B cell (primary cell): ENCODE data around the gene SMAD7. TPM values are rescaled to one million over a fixed set of nuclear protein-coding genes. Genes with fewer than 3 reads are reported as not detected.

Experiments
- ATAC-seq: fragments of 200-7000 bp; cut with Tn5 transposase; one replicate; pipeline ENCODE4 v1.10.0; 2021; ENCODE audit warnings: low read depth, mild to moderate bottlenecking, moderate number of reproducible peaks, moderate library complexity
- CTCF ChIA-PET: fragments of 350-600 bp; sonication (Branson Sonifier 250); formaldehyde crosslinking; loops from one replicate; lab custom pipeline; 2021; ENCODE audit warnings: antibody characterized with exemption, inconsistent platforms; lab: Charles Lee
- POLR2A ChIA-PET: fragments of 350-600 bp; sonication (Branson Sonifier 250); formaldehyde crosslinking; loops from one replicate; lab custom pipeline; 2021; ENCODE audit warnings: antibody characterized with exemption; lab: Charles Lee
- DNase-seq: peaks from one replicate; pipeline ENCODE4 v3.0.0; 2013
- H2AFZ ChIP-seq: 2 replicates; pipeline ENCODE4 v1.6.1; 2012; ENCODE audit warnings: mild to moderate bottlenecking, low read depth, low read length; ENCODE audit not compliant: insufficient read depth, poor library complexity, severe bottlenecking
- H3K27ac ChIP-seq, 2 donors: 1 replicate in 1 of 2; 2 replicates in 1 of 2; pipeline ENCODE4 v1.5.1; 2012 to 2013; ENCODE audit warnings: low read length in 2 of 2, mild to moderate bottlenecking in 2 of 2, moderate library complexity in 1 of 2
- H3K27me3 ChIP-seq, 4 experiments: fragments of 200-600 bp in 1 of 4; sonication (generic) in 1 of 4; replicated peaks in 1 of 4; 1 replicate in 2 of 4; 2 replicates in 2 of 4; pipeline versions ENCODE4 v1.6.1 to v1.7.0; 2013 to 2016; ENCODE audit warnings: low read length in 3 of 4, mild to moderate bottlenecking in 2 of 4, mixed read lengths in 1 of 4, moderate library complexity in 1 of 4; ENCODE audit not compliant: insufficient read depth in 4 of 4, control insufficient read depth in 3 of 4; ENCODE audit errors: control extremely low read depth in 1 of 4
- H3K36me3 ChIP-seq, 2 experiments: replicated peaks in 1 of 2; 1 replicate in 1 of 2; 2 replicates in 1 of 2; pipeline versions ENCODE4 v1.6.1 to v1.7.1; 2013; ENCODE audit warnings: low read length in 1 of 2; ENCODE audit not compliant: insufficient read depth in 2 of 2, control insufficient read depth in 1 of 2; ENCODE audit errors: control extremely low read depth in 1 of 2, extremely low read depth in 1 of 2
- H3K4me1 ChIP-seq, 2 donors: fragments of 200-600 bp in 1 of 2; sonication (generic) in 1 of 2; 1 replicate in 1 of 2; 2 replicates in 1 of 2; pipeline versions ENCODE4 v1.5.1 to v1.6.1; 2013 to 2017; ENCODE audit warnings: low read length in 2 of 2; ENCODE audit not compliant: control insufficient read depth in 2 of 2, insufficient read depth in 2 of 2
- H3K4me2 ChIP-seq: replicated peaks from 2 replicates; pipeline ENCODE3; 2012; ENCODE audit warnings: mild to moderate bottlenecking, low read depth, low read length; ENCODE audit not compliant: poor library complexity, severe bottlenecking
- H3K4me3 ChIP-seq, 5 experiments: fragments of 200-600 bp in 1 of 5; sonication (generic) in 1 of 5; 1 replicate in 3 of 5; 2 replicates in 2 of 5; pipeline versions ENCODE4 v1.5.1 to v1.7.0; 2011 to 2016; ENCODE audit warnings: low read length in 4 of 5, mild to moderate bottlenecking in 4 of 5, low read depth in 2 of 5, control low read depth in 1 of 5, moderate library complexity in 1 of 5; ENCODE audit not compliant: insufficient read depth in 1 of 5; ENCODE audit errors: control extremely low read depth in 1 of 5, extremely low read depth in 1 of 5
- H3K79me2 ChIP-seq: fragments of 200-600 bp; sonication (generic); one replicate; pipeline ENCODE4 v1.6.0; 2016; ENCODE audit warnings: low read length; ENCODE audit not compliant: control insufficient read depth, insufficient read depth
- H3K9ac ChIP-seq: fragments of 200-600 bp; sonication (generic); 2 replicates; pipeline ENCODE4 v1.6.1; 2017; ENCODE audit warnings: mild to moderate bottlenecking, low read length, moderate library complexity
- H3K9me3 ChIP-seq, 3 donors: one replicate each; pipeline versions ENCODE4 v1.6.1 to v1.7.1; 2013; ENCODE audit warnings: low read length in 2 of 3; ENCODE audit not compliant: control insufficient read depth in 2 of 3, insufficient read depth in 1 of 3; ENCODE audit errors: control extremely low read depth in 1 of 3
- H4K20me1 ChIP-seq: 2 replicates; pipeline ENCODE4 v1.6.0; 2012; ENCODE audit warnings: mild to moderate bottlenecking, low read length; ENCODE audit not compliant: insufficient read depth, control insufficient read depth, poor library complexity, severe bottlenecking
- H3K27ac Mint-ChIP-seq: one replicate; pipeline ENCODE4 v1.8.0; 2021; ENCODE audit warnings: mixed read lengths
- H3K27me3 Mint-ChIP-seq: one replicate; pipeline ENCODE4 v1.8.0; 2021; ENCODE audit warnings: mixed read lengths
- H3K4me1 Mint-ChIP-seq: one replicate; pipeline ENCODE4 v1.8.0; 2021; ENCODE audit warnings: mixed read lengths
- H3K4me3 Mint-ChIP-seq: one replicate; pipeline ENCODE4 v1.8.0; 2021; ENCODE audit warnings: mixed read lengths
- H3K9me3 Mint-ChIP-seq: one replicate; pipeline ENCODE4 v1.8.0; 2022; ENCODE audit warnings: mixed read lengths; ENCODE audit not compliant: insufficient read depth
- EZH2 ChIP-seq: IDR thresholded peaks from 2 replicates; pipeline ENCODE4 v1.6.1; 2012; ENCODE audit warnings: borderline replicate concordance, low read depth, mild to moderate bottlenecking, moderate library complexity, low read length; ENCODE audit not compliant: insufficient read depth, poor library complexity, severe bottlenecking
- WGBS: methylation state at CpG from one replicate; pipeline ENCODE4 v1.1.5; 2013; ENCODE audit warnings: missing lambda C conversion rate; ENCODE audit not compliant: insufficient coverage; 5-methylcytosine and 5-hydroxymethylcytosine counted together
- intact Hi-C: fragments of 100-400 bp; cut with micrococcal nuclease; formaldehyde crosslinking; loops from one replicate; pipeline ENCODE4 v1.10.0; 2022
- polyA plus RNA-seq: library from polyadenylated mRNA; depleted of rRNA; stranded (reverse); fragments of >200 nt; gene quantifications from 2 replicates; pipeline ENCODE4 v1.2.3, GENCODE V29; 2012
- total RNA-seq, 2 donors: library from RNA; stranded (reverse); fragments of 120-200 nt in 1 of 2; gene quantifications; 1 replicate in 1 of 2; 2 replicates in 1 of 2; pipeline versions ENCODE4 v1.2.3 to v1.2.4, GENCODE V29; 2013 to 2022
- TF ChIP-seq, protein P1 (sequence below): fragments of 200-600 bp; IDR thresholded peaks from one replicate; pipeline ENCODE4 v1.8.0; 2022; ENCODE audit warnings: antibody characterized with exemption, mild to moderate bottlenecking

The SMAD7 gene
- total and polyA plus RNA-seq, 2 donors (not counting 1 experiment from before 2014, with no cell fraction given): 10.1 to 20.9 TPM

DNA sequence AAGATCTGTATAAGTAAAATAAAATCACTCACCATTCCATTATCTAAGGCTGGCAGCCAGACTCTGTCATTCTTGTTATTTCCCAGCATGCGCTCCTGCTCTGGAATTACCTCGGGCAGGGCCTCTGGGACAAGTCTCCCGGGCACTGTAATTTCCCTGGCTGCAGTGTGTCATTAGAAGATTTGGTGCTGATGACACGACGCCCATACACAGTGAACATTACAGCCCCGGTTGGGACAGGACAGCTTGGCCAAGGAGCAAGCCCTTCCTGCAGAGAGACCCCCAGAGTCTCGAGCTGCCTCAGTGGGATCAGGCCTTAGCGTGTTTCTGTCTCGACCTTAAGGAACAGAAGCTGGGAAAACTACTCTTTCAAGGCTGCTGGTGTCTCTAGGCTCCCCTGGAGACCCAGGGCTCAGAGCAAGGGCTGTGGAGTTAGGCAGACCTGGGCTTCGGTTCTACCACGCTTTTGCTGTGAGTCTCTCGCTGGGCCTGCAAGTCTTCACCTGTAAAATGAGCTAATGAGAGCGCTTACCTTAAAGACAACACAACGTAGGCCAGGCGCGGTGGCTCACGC lies 39.7 kb downstream of the SMAD7 start:
- ATAC-seq: no peak

DNA sequence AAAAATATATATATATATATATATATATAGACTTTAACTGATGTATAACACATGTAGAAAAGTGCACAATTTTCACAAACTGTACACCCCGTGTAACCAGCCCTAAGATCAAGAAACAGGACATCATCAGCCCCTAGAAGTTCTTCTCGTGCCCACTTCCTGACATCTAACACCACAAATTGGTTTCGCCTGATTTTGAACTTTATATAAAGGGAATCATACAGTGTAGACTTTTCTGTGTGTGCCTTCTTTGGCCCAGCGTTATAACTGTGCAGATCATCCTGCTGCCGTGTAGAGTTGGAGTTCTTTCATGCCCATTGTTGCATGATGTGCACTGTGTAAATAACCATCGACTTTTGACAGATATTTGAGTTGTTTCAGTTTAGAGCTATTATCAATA lies 41.0 kb downstream of the SMAD7 start:
- TF ChIP-seq, protein P1, sequence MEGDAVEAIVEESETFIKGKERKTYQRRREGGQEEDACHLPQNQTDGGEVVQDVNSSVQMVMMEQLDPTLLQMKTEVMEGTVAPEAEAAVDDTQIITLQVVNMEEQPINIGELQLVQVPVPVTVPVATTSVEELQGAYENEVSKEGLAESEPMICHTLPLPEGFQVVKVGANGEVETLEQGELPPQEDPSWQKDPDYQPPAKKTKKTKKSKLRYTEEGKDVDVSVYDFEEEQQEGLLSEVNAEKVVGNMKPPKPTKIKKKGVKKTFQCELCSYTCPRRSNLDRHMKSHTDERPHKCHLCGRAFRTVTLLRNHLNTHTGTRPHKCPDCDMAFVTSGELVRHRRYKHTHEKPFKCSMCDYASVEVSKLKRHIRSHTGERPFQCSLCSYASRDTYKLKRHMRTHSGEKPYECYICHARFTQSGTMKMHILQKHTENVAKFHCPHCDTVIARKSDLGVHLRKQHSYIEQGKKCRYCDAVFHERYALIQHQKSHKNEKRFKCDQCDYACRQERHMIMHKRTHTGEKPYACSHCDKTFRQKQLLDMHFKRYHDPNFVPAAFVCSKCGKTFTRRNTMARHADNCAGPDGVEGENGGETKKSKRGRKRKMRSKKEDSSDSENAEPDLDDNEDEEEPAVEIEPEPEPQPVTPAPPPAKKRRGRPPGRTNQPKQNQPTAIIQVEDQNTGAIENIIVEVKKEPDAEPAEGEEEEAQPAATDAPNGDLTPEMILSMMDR: no peak
- TF ChIP-seq EZH2: no peak
- DNase-seq (no peak), ATAC-seq (no peak)
- Histone ChIP-seq H3K9ac (no peak overlapping the region), H4K20me1 (no peaks in the 10 kb centered on the region), H3K27me3 (no peaks in the 10 kb centered on the region), H3K27ac (no peak overlapping the region), H3K79me2 (no peaks in the 10 kb centered on the region), H3K4me3 (no peak overlapping the region), H3K9me3 (peaks cover 0 to 7% (median 5%) of the 10 kb centered on the region in 3 donors), H3K36me3 (no peaks in the 10 kb centered on the region), H3K4me2 (no peak overlapping the region), H3K4me1 (no peaks in the 10 kb centered on the region), H2AFZ (no peak overlapping the region)
- no peak overlapping the region for H3K27ac Mint-ChIP-seq
- WGBS: 100% methylated on average over 2 of the region's 6 CpGs
- peaks cover 3% of the 10 kb centered on the region for H3K9me3 Mint-ChIP-seq
- no peaks in the 10 kb centered on the region for H3K4me1 Mint-ChIP-seq
- POLR2A ChIA-PET: no interaction called here
- H3K27me3 Mint-ChIP-seq: no peaks in the 10 kb centered on the region
- H3K4me3 Mint-ChIP-seq: no peak overlapping the region
- intact Hi-C loops: loop anchor here (5.0 kb wide), 1 partner anchor 38 kb away; no protein-coding TSS in a partner anchor
- CTCF ChIA-PET: no interaction called here

More for the DNA sequence above, 39.7 kb downstream of the SMAD7 start:
- no peaks in the 10 kb centered on the region for H3K27me3 ChIP-seq
- H3K4me1 Mint-ChIP-seq: no peaks in the 10 kb centered on the region
- no peak overlapping the region for H2AFZ ChIP-seq
- H3K27ac Mint-ChIP-seq: no peak overlapping the region
- no peaks in the 10 kb centered on the region for H3K4me1 ChIP-seq
- no peaks in the 10 kb centered on the region for H3K36me3 ChIP-seq
- intact Hi-C loops: loop anchor here (5.0 kb wide), 1 partner anchor 36 kb away; no protein-coding TSS in a partner anchor
- no peaks in the 10 kb centered on the region for H3K9me3 ChIP-seq
- H3K9ac ChIP-seq: no peak overlapping the region
- CTCF ChIA-PET: interaction anchor here (1.3 kb wide), 1 partner anchor 134 kb away, joined by 3 read pairs; no protein-coding TSS in a partner anchor
- H4K20me1 ChIP-seq: no peaks in the 10 kb centered on the region
- POLR2A ChIA-PET: interaction anchor here (0.7 kb wide), 1 partner anchor 11 kb away, joined by 6 read pairs; no protein-coding TSS in a partner anchor
- 96% methylated on average over 16 of the region's 17 CpGs for WGBS
- no peaks in the 10 kb centered on the region for H3K79me2 ChIP-seq
- H3K4me3 Mint-ChIP-seq: no peak overlapping the region
- H3K27me3 Mint-ChIP-seq: no peaks in the 10 kb centered on the region
- no peaks in the 10 kb centered on the region for H3K9me3 Mint-ChIP-seq
- H3K4me2 ChIP-seq: no peak overlapping the region
- H3K27ac ChIP-seq: no peak overlapping the region
- H3K4me3 ChIP-seq: no peak overlapping the region
- TF ChIP-seq, protein P1: no peak
- TF ChIP-seq EZH2: no peak
- no peak for DNase-seq
